ENCODE data around the gene STAT5A. TPM values are rescaled to one million over a fixed set of nuclear protein-coding genes. Genes with fewer than 3 reads are reported as not detected.
"Not testable (repeated sequence)": the region's sequence is repeated elsewhere in the genome, so short reads cannot be mapped to it uniquely, and the experiment has no call there.

STAT5A gene
- total RNA-seq, 1 experiment from 2014 or later: 0.19 TPM

DNA sequence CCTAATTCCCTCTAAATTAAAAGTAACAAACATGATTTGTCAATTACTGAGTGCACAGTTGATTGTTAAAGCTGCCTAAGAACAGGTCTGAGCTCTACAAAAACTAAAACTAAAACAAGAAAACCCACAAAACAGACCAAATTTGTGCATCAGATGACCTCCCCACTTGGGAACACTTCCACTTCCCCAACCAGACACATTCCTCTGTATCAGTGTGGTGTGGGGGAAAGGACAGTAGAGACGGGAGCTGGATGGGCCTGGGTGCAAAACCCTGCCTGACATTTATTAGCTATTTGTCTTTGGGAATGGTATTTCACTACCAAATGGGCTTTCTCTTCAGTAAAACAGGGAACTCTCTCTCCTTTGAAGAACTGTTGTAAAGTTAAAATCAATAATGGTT is 70.1 kb downstream of the STAT5A start:
- H3K4me1 ChIP-seq (ENCODE audit: insufficient read depth, low read length, poor library complexity, severe bottlenecking): no peaks in the 10 kb centered on the region
- intact Hi-C loops (cut with micrococcal nuclease; ENCODE audit: unreplicated experiment): no loop called here
- H3K27ac ChIP-seq (ENCODE audit: low read depth, low read length, poor library complexity, severe bottlenecking): no peak overlapping the region
- CTCF ChIA-PET: no interaction called here
- no peaks in the 10 kb centered on the region for H3K36me3 ChIP-seq (ENCODE audit: insufficient read depth, low read length, poor library complexity, severe bottlenecking)
- H3K4me3 ChIP-seq (ENCODE audit: low read depth, low read length, poor library complexity, severe bottlenecking): no peak overlapping the region
- BruUV-seq (replicated peaks): no TSS peak
- POLR2A ChIA-PET (ENCODE audit: low non-redundant PET): no interaction called here
- TF ChIP-seq CTCF (conservative IDR thresholded peaks at IDR 0.05; ENCODE audit: low read depth, low read length): no peak
- TF ChIP-seq EZH2 (IDR thresholded peaks at IDR 0.05; ENCODE audit: borderline replicate concordance, low read depth, low read length, poor library complexity, severe bottlenecking): no peak
- DNase-seq (ENCODE audit: low spot score): no peak
- H3K27me3 ChIP-seq (replicated peaks; ENCODE audit: insufficient read depth, low read depth, low read length, poor library complexity): no peaks in the 10 kb centered on the region
- no peaks in the 10 kb centered on the region for H3K9me3 ChIP-seq (ENCODE audit: low read depth, low read length, poor library complexity, severe bottlenecking)

GRCh38 chr17:42359133-42359532 is 70.8 kb downstream of the STAT5A start:
- no peak for DNase-seq (ENCODE audit: low spot score)
- TF ChIP-seq EZH2 (IDR thresholded peaks at IDR 0.05; ENCODE audit: borderline replicate concordance, low read depth, low read length, poor library complexity, severe bottlenecking): no peak
- TF ChIP-seq CTCF (conservative IDR thresholded peaks at IDR 0.05; ENCODE audit: low read depth, low read length): no peak
- CTCF ChIA-PET: no interaction called here
- H3K9me3 ChIP-seq (ENCODE audit: low read depth, low read length, poor library complexity, severe bottlenecking): no peaks in the 10 kb centered on the region
- POLR2A ChIA-PET (ENCODE audit: low non-redundant PET): interaction anchor here (0.7 kb wide), 1 partner anchor 407 kb away, joined by 7 read pairs; no protein-coding TSS in a partner anchor
- no peak overlapping the region for H3K4me3 ChIP-seq (ENCODE audit: low read depth, low read length, poor library complexity, severe bottlenecking)
- no TSS peak for BruUV-seq (replicated peaks)
- no peak overlapping the region for H3K27ac ChIP-seq (ENCODE audit: low read depth, low read length, poor library complexity, severe bottlenecking)
- intact Hi-C loops (cut with micrococcal nuclease; ENCODE audit: unreplicated experiment): no loop called here
- no peaks in the 10 kb centered on the region for H3K4me1 ChIP-seq (ENCODE audit: insufficient read depth, low read length, poor library complexity, severe bottlenecking)
- H3K27me3 ChIP-seq (replicated peaks; ENCODE audit: insufficient read depth, low read depth, low read length, poor library complexity): no peaks in the 10 kb centered on the region
- no peaks in the 10 kb centered on the region for H3K36me3 ChIP-seq (ENCODE audit: insufficient read depth, low read length, poor library complexity, severe bottlenecking)

GRCh38 chr17:42360388-42360787 is 72.1 kb downstream of the STAT5A start:
- POLR2A ChIA-PET (ENCODE audit: low non-redundant PET); DNase-seq (ENCODE audit: low spot score); H3K4me1 ChIP-seq (ENCODE audit: insufficient read depth, low read length, poor library complexity, severe bottlenecking); H3K27ac ChIP-seq (ENCODE audit: low read depth, low read length, poor library complexity, severe bottlenecking); BruUV-seq (replicated peaks); H3K27me3 ChIP-seq (replicated peaks; ENCODE audit: insufficient read depth, low read depth, low read length, poor library complexity); CTCF ChIA-PET; H3K9me3 ChIP-seq (ENCODE audit: low read depth, low read length, poor library complexity, severe bottlenecking); H3K4me3 ChIP-seq (ENCODE audit: low read depth, low read length, poor library complexity, severe bottlenecking); intact Hi-C loops (cut with micrococcal nuclease; ENCODE audit: unreplicated experiment); H3K36me3 ChIP-seq (ENCODE audit: insufficient read depth, low read length, poor library complexity, severe bottlenecking): not testable (repeated sequence)

Other genes starting within 250 kb of the STAT5A start
- 0.41 and 0.72 TPM in 2 replicates for gene C17orf113, start 237.9 kb upstream of the STAT5A start, total RNA-seq (2021)
- gene ZNF385C, start 190.0 kb upstream of the STAT5A start, total RNA-seq (2021): 0.15 and 0.17 TPM in 2 replicates
- gene DHX58, start 175.8 kb upstream of the STAT5A start, total RNA-seq (2021): 2.1 and 3.3 TPM in 2 replicates
- 28.6 and 30.3 TPM in 2 replicates for gene KAT2A, start 167.1 kb upstream of the STAT5A start, total RNA-seq (2021)
- not detected in 2 replicates for gene HSPB9, start 165.7 kb upstream of the STAT5A start, total RNA-seq (2021)
- 65.1 and 67.5 TPM in 2 replicates for gene RAB5C, start 133.5 kb upstream of the STAT5A start, total RNA-seq (2021)
- 0.28 TPM in 1 of 2 replicates, not detected in the other for gene KCNH4, start 107.4 kb upstream of the STAT5A start, total RNA-seq (2021)
- not detected in 2 replicates for gene HCRT, start 103.0 kb upstream of the STAT5A start, total RNA-seq (2021)
- 3.7 and 3.9 TPM in 2 replicates for gene GHDC, start 94.0 kb upstream of the STAT5A start, total RNA-seq (2021)
- gene STAT5B, start 12.1 kb upstream of the STAT5A start, total RNA-seq (2021): 11.2 and 14.9 TPM in 2 replicates
- gene STAT3, start 99.9 kb downstream of the STAT5A start, total RNA-seq (2021): 59.7 and 60.5 TPM in 2 replicates
- gene CAVIN1, start 134.8 kb downstream of the STAT5A start, total RNA-seq (2021): 16.6 and 19.9 TPM in 2 replicates
- gene ATP6V0A1, start 170.4 kb downstream of the STAT5A start, total RNA-seq (2021): 50.3 and 54.6 TPM in 2 replicates
- 9.6 and 12.7 TPM in 2 replicates for gene NAGLU, start 247.7 kb downstream of the STAT5A start, total RNA-seq (2021)

Measured in A673 (cell line).